B cell (primary cell): Measurements from ENCODE around the gene ERC2. TPM values are rescaled to one million over a fixed set of nuclear protein-coding genes. Genes with fewer than 3 reads are reported as not detected.

ENCODE experiments used
- ATAC-seq: fragments of 200-7000 bp; cut with Tn5 transposase; one replicate; pipeline ENCODE4 v1.10.0; 2021; ENCODE audit warnings: low read depth, mild to moderate bottlenecking, moderate number of reproducible peaks, moderate library complexity
- CTCF ChIA-PET: fragments of 350-600 bp; sonication (Branson Sonifier 250); formaldehyde crosslinking; loops from one replicate; lab custom pipeline; 2021; ENCODE audit warnings: antibody characterized with exemption, inconsistent platforms; lab: Charles Lee
- POLR2A ChIA-PET: fragments of 350-600 bp; sonication (Branson Sonifier 250); formaldehyde crosslinking; loops from one replicate; lab custom pipeline; 2021; ENCODE audit warnings: antibody characterized with exemption; lab: Charles Lee
- DNase-seq: peaks from one replicate; pipeline ENCODE4 v3.0.0; 2013
- H2AFZ ChIP-seq: 2 replicates; pipeline ENCODE4 v1.6.1; 2012; ENCODE audit warnings: mild to moderate bottlenecking, low read depth, low read length; ENCODE audit not compliant: insufficient read depth, poor library complexity, severe bottlenecking
- H3K27ac ChIP-seq, 2 donors: 1 replicate in 1 of 2; 2 replicates in 1 of 2; pipeline ENCODE4 v1.5.1; 2012 to 2013; ENCODE audit warnings: low read length in 2 of 2, mild to moderate bottlenecking in 2 of 2, moderate library complexity in 1 of 2
- H3K27me3 ChIP-seq, 4 experiments: fragments of 200-600 bp in 1 of 4; sonication (generic) in 1 of 4; replicated peaks in 1 of 4; 1 replicate in 2 of 4; 2 replicates in 2 of 4; pipeline versions ENCODE4 v1.6.1 to v1.7.0; 2013 to 2016; ENCODE audit warnings: low read length in 3 of 4, mild to moderate bottlenecking in 2 of 4, mixed read lengths in 1 of 4, moderate library complexity in 1 of 4; ENCODE audit not compliant: insufficient read depth in 4 of 4, control insufficient read depth in 3 of 4; ENCODE audit errors: control extremely low read depth in 1 of 4
- H3K36me3 ChIP-seq, 2 experiments: replicated peaks in 1 of 2; 1 replicate in 1 of 2; 2 replicates in 1 of 2; pipeline versions ENCODE4 v1.6.1 to v1.7.1; 2013; ENCODE audit warnings: low read length in 1 of 2; ENCODE audit not compliant: insufficient read depth in 2 of 2, control insufficient read depth in 1 of 2; ENCODE audit errors: control extremely low read depth in 1 of 2, extremely low read depth in 1 of 2
- H3K4me1 ChIP-seq, 2 donors: fragments of 200-600 bp in 1 of 2; sonication (generic) in 1 of 2; 1 replicate in 1 of 2; 2 replicates in 1 of 2; pipeline versions ENCODE4 v1.5.1 to v1.6.1; 2013 to 2017; ENCODE audit warnings: low read length in 2 of 2; ENCODE audit not compliant: control insufficient read depth in 2 of 2, insufficient read depth in 2 of 2
- H3K4me2 ChIP-seq: replicated peaks from 2 replicates; pipeline ENCODE3; 2012; ENCODE audit warnings: mild to moderate bottlenecking, low read depth, low read length; ENCODE audit not compliant: poor library complexity, severe bottlenecking
- H3K4me3 ChIP-seq, 5 experiments: fragments of 200-600 bp in 1 of 5; sonication (generic) in 1 of 5; 1 replicate in 3 of 5; 2 replicates in 2 of 5; pipeline versions ENCODE4 v1.5.1 to v1.7.0; 2011 to 2016; ENCODE audit warnings: low read length in 4 of 5, mild to moderate bottlenecking in 4 of 5, low read depth in 2 of 5, control low read depth in 1 of 5, moderate library complexity in 1 of 5; ENCODE audit not compliant: insufficient read depth in 1 of 5; ENCODE audit errors: control extremely low read depth in 1 of 5, extremely low read depth in 1 of 5
- H3K79me2 ChIP-seq: fragments of 200-600 bp; sonication (generic); one replicate; pipeline ENCODE4 v1.6.0; 2016; ENCODE audit warnings: low read length; ENCODE audit not compliant: control insufficient read depth, insufficient read depth
- H3K9ac ChIP-seq: fragments of 200-600 bp; sonication (generic); 2 replicates; pipeline ENCODE4 v1.6.1; 2017; ENCODE audit warnings: mild to moderate bottlenecking, low read length, moderate library complexity
- H3K9me3 ChIP-seq, 3 donors: one replicate each; pipeline versions ENCODE4 v1.6.1 to v1.7.1; 2013; ENCODE audit warnings: low read length in 2 of 3; ENCODE audit not compliant: control insufficient read depth in 2 of 3, insufficient read depth in 1 of 3; ENCODE audit errors: control extremely low read depth in 1 of 3
- H4K20me1 ChIP-seq: 2 replicates; pipeline ENCODE4 v1.6.0; 2012; ENCODE audit warnings: mild to moderate bottlenecking, low read length; ENCODE audit not compliant: insufficient read depth, control insufficient read depth, poor library complexity, severe bottlenecking
- H3K27ac Mint-ChIP-seq: one replicate; pipeline ENCODE4 v1.8.0; 2021; ENCODE audit warnings: mixed read lengths
- H3K27me3 Mint-ChIP-seq: one replicate; pipeline ENCODE4 v1.8.0; 2021; ENCODE audit warnings: mixed read lengths
- H3K4me1 Mint-ChIP-seq: one replicate; pipeline ENCODE4 v1.8.0; 2021; ENCODE audit warnings: mixed read lengths
- H3K4me3 Mint-ChIP-seq: one replicate; pipeline ENCODE4 v1.8.0; 2021; ENCODE audit warnings: mixed read lengths
- H3K9me3 Mint-ChIP-seq: one replicate; pipeline ENCODE4 v1.8.0; 2022; ENCODE audit warnings: mixed read lengths; ENCODE audit not compliant: insufficient read depth
- EZH2 ChIP-seq: IDR thresholded peaks from 2 replicates; pipeline ENCODE4 v1.6.1; 2012; ENCODE audit warnings: borderline replicate concordance, low read depth, mild to moderate bottlenecking, moderate library complexity, low read length; ENCODE audit not compliant: insufficient read depth, poor library complexity, severe bottlenecking
- WGBS: methylation state at CpG from one replicate; pipeline ENCODE4 v1.1.5; 2013; ENCODE audit warnings: missing lambda C conversion rate; ENCODE audit not compliant: insufficient coverage; 5-methylcytosine and 5-hydroxymethylcytosine counted together
- intact Hi-C: fragments of 100-400 bp; cut with micrococcal nuclease; formaldehyde crosslinking; loops from one replicate; pipeline ENCODE4 v1.10.0; 2022
- polyA plus RNA-seq: library from polyadenylated mRNA; depleted of rRNA; stranded (reverse); fragments of >200 nt; gene quantifications from 2 replicates; pipeline ENCODE4 v1.2.3, GENCODE V29; 2012
- total RNA-seq, 2 donors: library from RNA; stranded (reverse); fragments of 120-200 nt in 1 of 2; gene quantifications; 1 replicate in 1 of 2; 2 replicates in 1 of 2; pipeline versions ENCODE4 v1.2.3 to v1.2.4, GENCODE V29; 2013 to 2022
- TF ChIP-seq, protein P1 (sequence below): fragments of 200-600 bp; IDR thresholded peaks from one replicate; pipeline ENCODE4 v1.8.0; 2022; ENCODE audit warnings: antibody characterized with exemption, mild to moderate bottlenecking

Gene ERC2
- total and polyA plus RNA-seq, 2 donors (not counting 1 experiment from before 2014, with no cell fraction given), result not detected

- no peak overlapping the region for H3K4me3 Mint-ChIP-seq
- H3K27me3 Mint-ChIP-seq, result no peaks in the 10 kb centered on the region
- ATAC-seq (no peak), DNase-seq (no peak)
- no peak overlapping the region for H3K27ac ChIP-seq
- H3K9me3 Mint-ChIP-seq, result no peaks in the 10 kb centered on the region
- CTCF ChIA-PET, result no interaction called here
- H3K4me1 Mint-ChIP-seq, result no peaks in the 10 kb centered on the region
- H4K20me1 ChIP-seq, result no peaks in the 10 kb centered on the region
- no peak for TF ChIP-seq EZH2
- TF ChIP-seq, protein P1, sequence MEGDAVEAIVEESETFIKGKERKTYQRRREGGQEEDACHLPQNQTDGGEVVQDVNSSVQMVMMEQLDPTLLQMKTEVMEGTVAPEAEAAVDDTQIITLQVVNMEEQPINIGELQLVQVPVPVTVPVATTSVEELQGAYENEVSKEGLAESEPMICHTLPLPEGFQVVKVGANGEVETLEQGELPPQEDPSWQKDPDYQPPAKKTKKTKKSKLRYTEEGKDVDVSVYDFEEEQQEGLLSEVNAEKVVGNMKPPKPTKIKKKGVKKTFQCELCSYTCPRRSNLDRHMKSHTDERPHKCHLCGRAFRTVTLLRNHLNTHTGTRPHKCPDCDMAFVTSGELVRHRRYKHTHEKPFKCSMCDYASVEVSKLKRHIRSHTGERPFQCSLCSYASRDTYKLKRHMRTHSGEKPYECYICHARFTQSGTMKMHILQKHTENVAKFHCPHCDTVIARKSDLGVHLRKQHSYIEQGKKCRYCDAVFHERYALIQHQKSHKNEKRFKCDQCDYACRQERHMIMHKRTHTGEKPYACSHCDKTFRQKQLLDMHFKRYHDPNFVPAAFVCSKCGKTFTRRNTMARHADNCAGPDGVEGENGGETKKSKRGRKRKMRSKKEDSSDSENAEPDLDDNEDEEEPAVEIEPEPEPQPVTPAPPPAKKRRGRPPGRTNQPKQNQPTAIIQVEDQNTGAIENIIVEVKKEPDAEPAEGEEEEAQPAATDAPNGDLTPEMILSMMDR, result no peak
- no peak overlapping the region for H3K9ac ChIP-seq
- intact Hi-C loops, result no loop called here
- H3K27ac Mint-ChIP-seq, result no peak overlapping the region
- POLR2A ChIA-PET, result no interaction called here
- no peaks in the 10 kb centered on the region for H3K4me1 ChIP-seq
- H3K27me3 ChIP-seq, result no peaks in the 10 kb centered on the region
- peaks cover 0 to 1% (median 0%) of the 10 kb centered on the region in 3 donors for H3K9me3 ChIP-seq
- no peak overlapping the region for H3K4me2 ChIP-seq
- no peaks in the 10 kb centered on the region for H3K36me3 ChIP-seq
- H3K79me2 ChIP-seq, result no peaks in the 10 kb centered on the region
- no peak overlapping the region for H2AFZ ChIP-seq
- no peak overlapping the region for H3K4me3 ChIP-seq
- WGBS, result 100% methylated on average over 1 of the region's 3 CpGs
Measured at GRCh38 chr3:56131974-56132590, 336.2 kb downstream of the ERC2 start.

DNA sequence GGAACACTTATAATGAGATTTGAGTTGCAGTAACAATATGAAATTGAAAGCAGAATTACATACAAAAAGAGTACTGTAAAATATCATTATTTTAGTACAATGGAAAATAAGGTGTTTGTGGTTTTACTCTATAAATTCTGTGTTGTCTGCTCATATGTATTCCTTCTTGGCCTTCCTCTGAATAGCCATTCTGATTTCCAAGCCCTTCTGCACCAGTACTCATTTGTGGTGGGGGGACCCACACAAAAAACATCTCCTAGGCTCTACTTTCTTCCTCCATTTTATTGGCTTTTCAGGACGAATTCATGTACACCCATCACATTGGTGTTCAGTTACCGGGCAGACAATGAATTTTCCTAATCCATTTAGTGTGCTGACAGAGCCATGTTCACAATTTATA is 338.2 kb downstream of the ERC2 start:
- Histone ChIP-seq H2AFZ (no peak overlapping the region), H3K27me3 (no peaks in the 10 kb centered on the region), H3K4me1 (no peaks in the 10 kb centered on the region), H3K4me3 (no peak overlapping the region), H3K9ac (no peak overlapping the region), H3K36me3 (no peaks in the 10 kb centered on the region), H4K20me1 (no peaks in the 10 kb centered on the region), H3K27ac (no peak overlapping the region), H3K4me2 (no peak overlapping the region), H3K79me2 (no peaks in the 10 kb centered on the region), H3K9me3 (peaks cover 0 to 1% (median 0%) of the 10 kb centered on the region in 3 donors)
- DNase-seq (no peak), ATAC-seq (no peak)
- no peak overlapping the region for H3K27ac Mint-ChIP-seq
- no peak overlapping the region for H3K4me3 Mint-ChIP-seq
- no peaks in the 10 kb centered on the region for H3K4me1 Mint-ChIP-seq
- ChIA-PET CTCF (no interaction called here), POLR2A (no interaction called here)
- H3K27me3 Mint-ChIP-seq, result no peaks in the 10 kb centered on the region
- H3K9me3 Mint-ChIP-seq, result no peaks in the 10 kb centered on the region
- TF ChIP-seq, protein P1, result no peak
- TF ChIP-seq EZH2, result no peak
- intact Hi-C loops, result no loop called here
- WGBS, result 100% methylated on average over 2 of the region's 2 CpGs
